Esophagus muscularis mucosa (tissue), 4 donors: ENCODE results near the gene MISP. TPM values are rescaled to one million over a fixed set of nuclear protein-coding genes. Genes with fewer than 3 reads are reported as not detected.

Source experiments
- DNase-seq: peaks from one replicate; pipeline ENCODE4 v3.0.0-alpha.2; 2017; ENCODE audit errors: extremely low spot score
- H3K27ac ChIP-seq, 4 donors: fragments of 200-600 bp; sonication (generic); replicated peaks in 1 of 4; 1 replicate in 3 of 4; 2 replicates in 1 of 4; pipeline ENCODE4 v1.5.1; 2016 to 2019; ENCODE audit warnings: mild to moderate bottlenecking in 1 of 4
- H3K27me3 ChIP-seq, 4 donors: fragments of 200-600 bp; sonication (generic); one replicate each; pipeline versions ENCODE4 v1.5.1 to v1.6.0; 2016 to 2019
- H3K36me3 ChIP-seq, 4 donors: fragments of 200-600 bp; sonication (generic); one replicate each; pipeline ENCODE4 v1.5.1; 2016 to 2019
- H3K4me1 ChIP-seq, 4 donors: fragments of 200-600 bp; sonication (generic); one replicate each; pipeline ENCODE4 v1.5.1; 2016 to 2019
- H3K4me3 ChIP-seq, 4 donors: fragments of 200-600 bp; sonication (generic); 1 replicate in 2 of 4; 2 replicates in 2 of 4; pipeline ENCODE4 v1.5.1; 2016 to 2019; ENCODE audit warnings: mild to moderate bottlenecking in 4 of 4, moderate library complexity in 1 of 4
- H3K9me3 ChIP-seq, 4 donors: fragments of 200-600 bp; sonication (generic); 1 replicate in 3 of 4; 2 replicates in 1 of 4; pipeline ENCODE4 v1.5.1; 2016 to 2019
- CTCF ChIP-seq, 3 experiments: fragments of 200-600 bp in 2 of 3; fragments of 450-650 bp in 1 of 3; sonication (generic) in 2 of 3; IDR thresholded peaks; one replicate each; pipeline ENCODE4 v1.5.1; 2017 to 2019; ENCODE audit warnings: antibody characterized with exemption in 3 of 3, mild to moderate bottlenecking in 2 of 3, moderate library complexity in 1 of 3
- EP300 ChIP-seq: sonication (generic); formaldehyde crosslinking; IDR thresholded peaks from one replicate; pipeline ENCODE4 v1.6.1; 2017; ENCODE audit warnings: antibody characterized with exemption
- POLR2A ChIP-seq: fragments of 450-650 bp; IDR thresholded peaks from one replicate; pipeline ENCODE4 v1.6.1; 2017; ENCODE audit warnings: antibody characterized with exemption, moderate library complexity, mild to moderate bottlenecking, low read depth
- POLR2AphosphoS5 ChIP-seq, 2 donors: sonication (generic); formaldehyde crosslinking; IDR thresholded peaks; one replicate each; pipeline ENCODE4 v1.6.1; 2017; ENCODE audit warnings: antibody characterized with exemption in 2 of 2
- WGBS: methylation state at CpG from one replicate; pipeline ENCODE4 v1.1.5; 2018; 5-methylcytosine and 5-hydroxymethylcytosine counted together
- intact Hi-C: fragments of 100-400 bp; cut with DNase I; formaldehyde crosslinking; loops from one replicate; pipeline ENCODE4 v1.15.1; 2023
- total RNA-seq, 4 donors: library from RNA; depleted of rRNA; stranded (reverse); fragments of >200 nt; gene quantifications; one replicate each; pipeline versions ENCODE4 v1.1.0 to v1.2.1, GENCODE V29; 2016

The MISP gene
- total RNA-seq, 4 donors from 2014 or later: 2.0 TPM; not detected in 3

- no peaks in the 10 kb centered on the region for H3K9me3 ChIP-seq
- peaks cover 53 to 63% (median 62%) of the 10 kb centered on the region in 4 donors for H3K4me1 ChIP-seq
- peak overlapping the region; percentile 90 to 98 (median 96) for H3K4me3 ChIP-seq
- intact Hi-C loops: no loop called here
- peak overlapping the region; percentile 95 to 100 (median 99) for H3K27ac ChIP-seq
- 0% methylated on average over 15 of the region's 129 CpGs for WGBS
- TF ChIP-seq POLR2A (no peak), CTCF (IDR thresholded peaks at IDR 0.05) (peak in 1 of 3 experiments; percentile 45), POLR2AphosphoS5 (IDR thresholded peaks at IDR 0.05) (peak in 1 of 2 donors; percentile 67), EP300 (no peak)
- no peak for DNase-seq
- no peaks in the 10 kb centered on the region for H3K27me3 ChIP-seq
- peaks cover 0 to 33% (median 16%) of the 10 kb centered on the region in 4 donors for H3K36me3 ChIP-seq
Measured at GRCh38 chr19:797528-798414, 46.9 kb downstream of the MISP start.

GRCh38 chr19:798415-799075, 47.6 kb downstream of the MISP start:
- Histone ChIP-seq H3K27ac (peak overlapping the region; percentile 95 to 100 (median 99)), H3K4me3 (peak overlapping the region; percentile 90 to 98 (median 96)), H3K9me3 (no peaks in the 10 kb centered on the region), H3K4me1 (peaks cover 61 to 71% (median 69%) of the 10 kb centered on the region in 4 donors), H3K36me3 (peaks cover 0 to 39% (median 21%) of the 10 kb centered on the region in 4 donors), H3K27me3 (no peaks in the 10 kb centered on the region)
- WGBS: under 1% methylated on average over 26 of the region's 44 CpGs
- TF ChIP-seq CTCF (IDR thresholded peaks at IDR 0.05) (no peak), POLR2A (no peak), EP300 (no peak), POLR2AphosphoS5 (IDR thresholded peaks at IDR 0.05) (no peak)
- DNase-seq: no peak
- intact Hi-C loops: no loop called here

GRCh38 chr19:799076-799881, 48.4 kb downstream of the MISP start:
- WGBS: 0% methylated on average over 8 of the region's 28 CpGs
- intact Hi-C loops: no loop called here
- Histone ChIP-seq H3K9me3 (no peaks in the 10 kb centered on the region), H3K27ac (peak overlapping the region; percentile 95 to 100 (median 99)), H3K27me3 (no peaks in the 10 kb centered on the region), H3K4me1 (peaks cover 67 to 78% (median 76%) of the 10 kb centered on the region in 4 donors), H3K4me3 (peak overlapping the region; percentile 90 to 98 (median 96)), H3K36me3 (peaks cover 4 to 46% (median 28%) of the 10 kb centered on the region in 4 donors)
- DNase-seq: no peak
- TF ChIP-seq POLR2AphosphoS5 (IDR thresholded peaks at IDR 0.05) (no peak), CTCF (IDR thresholded peaks at IDR 0.05) (no peak), POLR2A (no peak), EP300 (no peak)

- H3K27ac ChIP-seq: peak overlapping the region; percentile 95 to 100 (median 99)
- 48% methylated on average over 13 of the region's 17 CpGs for WGBS
- TF ChIP-seq POLR2A (no peak), EP300 (no peak), CTCF (IDR thresholded peaks at IDR 0.05) (no peak), POLR2AphosphoS5 (IDR thresholded peaks at IDR 0.05) (no peak)
- H3K36me3 ChIP-seq: peaks cover 16 to 59% (median 40%) of the 10 kb centered on the region in 4 donors
- no peaks in the 10 kb centered on the region for H3K27me3 ChIP-seq
- H3K4me3 ChIP-seq: peak overlapping the region; percentile 23 to 50 (median 36)
- no peak for DNase-seq
- peaks cover 67 to 82% (median 77%) of the 10 kb centered on the region in 4 donors for H3K4me1 ChIP-seq
- no peaks in the 10 kb centered on the region for H3K9me3 ChIP-seq
- intact Hi-C loops: loop anchor here (10.0 kb wide), 1 partner anchor 64 kb away; no protein-coding TSS in a partner anchor
Measured at GRCh38 chr19:800360-801029, 49.6 kb downstream of the MISP start.
